ENCODE results near the gene ADAM29.
"Not testable (repeated sequence)": the region's sequence is repeated elsewhere in the genome, so short reads cannot be mapped to it uniquely, and the experiment has no call there.

Gene ADAM29

GRCh38 chr4:175019447-175019846, 101.3 kb downstream of the ADAM29 start:
- H3K27me3 ChIP-seq (ENCODE audit: insufficient read depth, low read length); H3K79me2 ChIP-seq (ENCODE audit: control insufficient read depth, insufficient read depth, low read length, unreplicated experiment); H2AFZ ChIP-seq (ENCODE audit: low read length, unreplicated experiment); H3K4me3 ChIP-seq (ENCODE audit: low read depth, low read length); H3K36me3 ChIP-seq (ENCODE audit: insufficient read depth, low read length); H3K27ac ChIP-seq (ENCODE audit: low read depth, low read length); H3K4me1 ChIP-seq (ENCODE audit: control insufficient read depth, insufficient read depth, low read length, unreplicated experiment): not testable (repeated sequence)

Measured in ACC112 (cell line).